ENCODE data around the gene HELT. TPM values are rescaled to one million over a fixed set of nuclear protein-coding genes. Genes with fewer than 3 reads are reported as not detected.

The HELT gene
- total and polyA plus RNA-seq, 2 of the 4 experiments (the other 2 are of a cell fraction): not detected

DNA sequence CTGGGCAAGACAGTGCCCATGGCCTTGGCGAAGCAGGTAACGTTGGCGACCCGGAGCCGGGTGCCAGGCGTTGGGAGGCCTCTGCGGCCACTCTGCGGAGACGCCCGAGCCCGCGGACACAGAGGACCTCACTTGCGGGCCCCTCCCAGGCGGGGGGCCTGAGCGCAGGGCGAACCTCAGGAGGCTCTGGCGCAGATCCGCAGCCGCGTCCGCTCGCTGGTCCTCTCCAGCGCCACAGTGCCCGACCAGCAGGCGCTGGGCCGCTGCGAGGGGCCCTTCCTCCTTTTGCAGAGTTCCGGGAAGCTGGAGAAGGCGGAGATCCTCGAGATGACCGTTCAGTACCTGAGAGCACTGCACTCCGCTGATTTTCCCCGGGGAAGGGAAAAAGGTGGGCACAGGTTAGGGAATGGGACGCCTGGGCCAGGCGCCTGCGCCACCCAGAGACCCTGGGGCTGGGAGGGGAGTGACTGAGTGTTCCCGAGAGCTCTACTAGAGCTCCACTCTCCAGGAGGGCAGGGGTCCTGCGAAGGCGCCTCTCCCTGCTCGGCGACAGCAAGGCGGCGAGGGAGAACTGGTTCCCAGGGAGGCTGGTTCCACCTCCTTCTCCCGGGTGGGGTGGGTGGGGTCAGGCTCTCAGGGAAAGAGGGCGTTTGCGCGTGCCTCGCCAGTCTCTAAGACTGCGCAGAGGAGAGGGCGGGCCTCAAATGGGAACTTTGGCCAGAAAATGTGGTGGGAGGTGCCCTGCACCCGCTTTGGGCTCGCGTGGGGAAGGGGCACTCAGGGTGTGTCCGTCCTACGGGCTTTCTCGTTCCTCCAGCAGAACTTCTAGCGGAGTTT lies 1.4 kb downstream of the HELT start:
- intact Hi-C loops (cut with micrococcal nuclease): no loop called here

More for the DNA sequence above, 1.4 kb downstream of the HELT start:
- no peak overlapping the region for H3K4ac ChIP-seq (ENCODE audit: low read depth, low read length)
- H3K14ac ChIP-seq (replicated peaks; ENCODE audit: low read depth, low read length): no peak overlapping the region
- H4K20me1 ChIP-seq (ENCODE audit: insufficient read depth, low read length): no peaks in the 10 kb centered on the region
- no peak overlapping the region for H3K4me3 ChIP-seq (ENCODE audit: insufficient read depth, low read depth, low read length)
- H4K5ac ChIP-seq (ENCODE audit: low read depth, low read length): no peak overlapping the region
- H3K9me3 ChIP-seq (ENCODE audit: control insufficient read depth, insufficient read depth, low read length): no peaks in the 10 kb centered on the region
- no peak overlapping the region for H2BK15ac ChIP-seq (ENCODE audit: low read depth, low read length)
- H3K9ac ChIP-seq (ENCODE audit: low read depth, low read length): no peak overlapping the region
- ChIA-PET POLR2A (ENCODE audit: unreplicated experiment) (no interaction called here), CTCF (no interaction called here)
- TF ChIP-seq BHLHE40 (IDR thresholded peaks at IDR 0.05; ENCODE audit: low read depth, low read length) (no peak), RAD21 (IDR thresholded peaks at IDR 0.05; ENCODE audit: low read length) (no peak), RCOR1 (IDR thresholded peaks at IDR 0.05; ENCODE audit: insufficient replicate concordance, low read length) (no peak), POLR2A (IDR thresholded peaks at IDR 0.05; ENCODE audit: low read depth, low read length) (no peak), SMC3 (IDR thresholded peaks at IDR 0.05; ENCODE audit: low read depth, low read length) (no peak), FOS (IDR thresholded peaks at IDR 0.05; ENCODE audit: low read depth, low read length) (no peak), NFE2L2 (IDR thresholded peaks at IDR 0.05; ENCODE audit: low read depth, low read length) (no peak), CHD1 (IDR thresholded peaks at IDR 0.05; ENCODE audit: low read depth, low read length) (no peak), RFX5 (IDR thresholded peaks at IDR 0.05; ENCODE audit: low read depth, low read length) (no peak), MAFK (IDR thresholded peaks at IDR 0.05; ENCODE audit: low read depth, low read length) (no peak), MAZ (IDR thresholded peaks at IDR 0.05; ENCODE audit: borderline replicate concordance, low read depth, low read length) (no peak)
- TF ChIP-seq, protein P1, sequence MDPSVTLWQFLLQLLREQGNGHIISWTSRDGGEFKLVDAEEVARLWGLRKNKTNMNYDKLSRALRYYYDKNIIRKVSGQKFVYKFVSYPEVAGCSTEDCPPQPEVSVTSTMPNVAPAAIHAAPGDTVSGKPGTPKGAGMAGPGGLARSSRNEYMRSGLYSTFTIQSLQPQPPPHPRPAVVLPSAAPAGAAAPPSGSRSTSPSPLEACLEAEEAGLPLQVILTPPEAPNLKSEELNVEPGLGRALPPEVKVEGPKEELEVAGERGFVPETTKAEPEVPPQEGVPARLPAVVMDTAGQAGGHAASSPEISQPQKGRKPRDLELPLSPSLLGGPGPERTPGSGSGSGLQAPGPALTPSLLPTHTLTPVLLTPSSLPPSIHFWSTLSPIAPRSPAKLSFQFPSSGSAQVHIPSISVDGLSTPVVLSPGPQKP (IDR thresholded peaks at IDR 0.05; ENCODE audit: borderline replicate concordance, low read depth, low read length): no peak
- TF ChIP-seq, protein P2, sequence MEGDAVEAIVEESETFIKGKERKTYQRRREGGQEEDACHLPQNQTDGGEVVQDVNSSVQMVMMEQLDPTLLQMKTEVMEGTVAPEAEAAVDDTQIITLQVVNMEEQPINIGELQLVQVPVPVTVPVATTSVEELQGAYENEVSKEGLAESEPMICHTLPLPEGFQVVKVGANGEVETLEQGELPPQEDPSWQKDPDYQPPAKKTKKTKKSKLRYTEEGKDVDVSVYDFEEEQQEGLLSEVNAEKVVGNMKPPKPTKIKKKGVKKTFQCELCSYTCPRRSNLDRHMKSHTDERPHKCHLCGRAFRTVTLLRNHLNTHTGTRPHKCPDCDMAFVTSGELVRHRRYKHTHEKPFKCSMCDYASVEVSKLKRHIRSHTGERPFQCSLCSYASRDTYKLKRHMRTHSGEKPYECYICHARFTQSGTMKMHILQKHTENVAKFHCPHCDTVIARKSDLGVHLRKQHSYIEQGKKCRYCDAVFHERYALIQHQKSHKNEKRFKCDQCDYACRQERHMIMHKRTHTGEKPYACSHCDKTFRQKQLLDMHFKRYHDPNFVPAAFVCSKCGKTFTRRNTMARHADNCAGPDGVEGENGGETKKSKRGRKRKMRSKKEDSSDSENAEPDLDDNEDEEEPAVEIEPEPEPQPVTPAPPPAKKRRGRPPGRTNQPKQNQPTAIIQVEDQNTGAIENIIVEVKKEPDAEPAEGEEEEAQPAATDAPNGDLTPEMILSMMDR (conservative IDR thresholded peaks at IDR 0.05; ENCODE audit: low read depth, low read length): no peak
- TF ChIP-seq, protein P3, sequence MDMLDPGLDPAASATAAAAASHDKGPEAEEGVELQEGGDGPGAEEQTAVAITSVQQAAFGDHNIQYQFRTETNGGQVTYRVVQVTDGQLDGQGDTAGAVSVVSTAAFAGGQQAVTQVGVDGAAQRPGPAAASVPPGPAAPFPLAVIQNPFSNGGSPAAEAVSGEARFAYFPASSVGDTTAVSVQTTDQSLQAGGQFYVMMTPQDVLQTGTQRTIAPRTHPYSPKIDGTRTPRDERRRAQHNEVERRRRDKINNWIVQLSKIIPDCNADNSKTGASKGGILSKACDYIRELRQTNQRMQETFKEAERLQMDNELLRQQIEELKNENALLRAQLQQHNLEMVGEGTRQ (IDR thresholded peaks at IDR 0.05; ENCODE audit: low read depth, low read length): no peak
- H3K27me3 ChIP-seq (ENCODE audit: control insufficient read depth, insufficient read depth, low read length): peaks cover 79% of the 10 kb centered on the region
- H3K18ac ChIP-seq (ENCODE audit: low read depth, low read length): no peak overlapping the region
- no peaks in the 10 kb centered on the region for H3K4me1 ChIP-seq (ENCODE audit: control insufficient read depth, insufficient read depth, low read length)
- H3K9me1 ChIP-seq (ENCODE audit: insufficient read depth, low read length): no peaks in the 10 kb centered on the region
- no peaks in the 10 kb centered on the region for H3K79me1 ChIP-seq (ENCODE audit: low read depth in 1 of 2, low read length in 2 of 2)
- H4K8ac ChIP-seq (ENCODE audit: low read depth in 2 of 2, low read length in 2 of 2): no peak overlapping the region
- H3K23ac ChIP-seq (ENCODE audit: low read depth, low read length): no peak overlapping the region
- BruUV-seq (replicated peaks): no TSS peak
- H3K56ac ChIP-seq (ENCODE audit: extremely low read depth, insufficient read depth, low read length): no peak overlapping the region
- WGBS, 2 experiments (ENCODE audit: extremely low coverage in 2 of 2, insufficient read length in 1 of 2): 2% methylated on average over 31 of the region's 57 CpGs; no CpG with 5 or more reads in 1 of the 2 experiments
- no peak for DNase-seq
- dilution Hi-C loops (cut with HindIII; ENCODE audit: low sequenced_read_pairs, unreplicated experiment) (no loop called here), in situ Hi-C loops (cut with MboI; ENCODE audit: low sequenced_read_pairs) (no loop called here)
- H2AK5ac ChIP-seq (ENCODE audit: low read depth, low read length): no peak overlapping the region
- no peak overlapping the region for H3K4me2 ChIP-seq (ENCODE audit: low read depth, low read length)
- H2BK5ac ChIP-seq (ENCODE audit: low read depth, low read length, poor library complexity, severe bottlenecking): no peak overlapping the region
- H4K91ac ChIP-seq (ENCODE audit: insufficient read depth, low read depth, low read length): no peak overlapping the region
- H3K36me3 ChIP-seq (ENCODE audit: control insufficient read depth, insufficient read depth, low read length): no peaks in the 10 kb centered on the region
- H2BK120ac ChIP-seq (ENCODE audit: low read depth, low read length): no peak overlapping the region
- H3K27ac ChIP-seq (ENCODE audit: insufficient read depth, low read length): no peak overlapping the region
- no peak overlapping the region for H2AFZ ChIP-seq (replicated peaks; ENCODE audit: low read length, poor library complexity)
- no peak overlapping the region for H2AK9ac ChIP-seq (replicated peaks; ENCODE audit: low read depth, low read length, poor library complexity)
- ATAC-seq (ENCODE audit: low read depth): no peak
- H2BK20ac ChIP-seq (ENCODE audit: low read depth, low read length): no peak overlapping the region
